A549 (cell line): ENCODE measurements around the gene LAMB1. TPM values are rescaled to one million over a fixed set of nuclear protein-coding genes. Genes with fewer than 3 reads are reported as not detected.

Source experiments
- ATAC-seq, 2 experiments: fragments of 200-7000 bp in 1 of 2; fragments of >200 bp in 1 of 2; cut with Nextera tagmentation in 1 of 2; cut with Tn5 transposase in 1 of 2; 3 replicates each; pipeline versions ENCODE4 v1.8.0 to v1.9.1; 2018 to 2020; ENCODE audit warnings: mild to moderate bottlenecking in 1 of 2, moderate library complexity in 1 of 2
- CTCF ChIA-PET: fragments of 300-600 bp; sonication (Branson Sonifier 250); formaldehyde crosslinking; extraction: SDS; loops from one replicate; lab custom pipeline; 2021; ENCODE audit warnings: antibody characterized with exemption, inconsistent platforms; lab: Yijun Ruan, JAX
- POLR2A ChIA-PET: fragments of 350-600 bp; formaldehyde crosslinking; extraction: SDS; loops from one replicate; lab custom pipeline; 2021; ENCODE audit warnings: antibody characterized with exemption, inconsistent platforms; lab: Yijun Ruan, JAX
- DNase-seq, 2 experiments: peaks; one replicate each; pipeline versions ENCODE4 v3.0.0 to v3.0.0-alpha.2; 2011 to 2016; ENCODE audit warnings: low read depth in 1 of 2, low spot score in 1 of 2
- FAIRE-seq: peaks from 2 replicates; lab custom pipeline; 2011; peaks lifted over from hg19 to GRCh38; lab: Jason Lieb, UNC
- H3K27ac ChIP-seq, 2 experiments: fragments of >200 bp; sonication (Bioruptor Twin); formaldehyde crosslinking; 3 replicates each; pipeline ENCODE4 v1.5.1; 2016 to 2017
- H3K4me1 ChIP-seq: fragments of >200 bp; sonication (Bioruptor Twin); formaldehyde crosslinking; 3 replicates; pipeline ENCODE4 v1.6.1; 2016
- H3K4me2 ChIP-seq: fragments of >200 bp; sonication (Bioruptor Twin); formaldehyde crosslinking; 3 replicates; pipeline ENCODE4 v1.6.1; 2016
- H3K4me3 ChIP-seq: fragments of >200 bp; sonication (Bioruptor Twin); formaldehyde crosslinking; 3 replicates; pipeline ENCODE4 v1.5.1; 2016
- H3K9me3 ChIP-seq: fragments of >200 bp; sonication (Bioruptor Twin); formaldehyde crosslinking; 3 replicates; pipeline ENCODE4 v1.6.1; 2016
- CBX8 ChIP-seq: fragments of 200-600 bp; sonication (generic); IDR thresholded peaks from 2 replicates; pipeline ENCODE4 v1.6.1; 2016
- EHMT2 ChIP-seq: fragments of 200-600 bp; sonication (generic); IDR thresholded peaks from 2 replicates; pipeline ENCODE4 v1.6.1; 2016; ENCODE audit warnings: antibody characterized with exemption, low read depth, mild to moderate bottlenecking, moderate library complexity
- EP300 ChIP-seq, 2 experiments: fragments of >200 bp; sonication (Bioruptor Twin); formaldehyde crosslinking; IDR thresholded peaks; 2 replicates in 1 of 2; 3 replicates in 1 of 2; pipeline ENCODE4 v1.6.1; 2016 to 2017
- FOXS1 ChIP-seq: fragments of 250-450 bp; sonication (Bioruptor Pico); IDR thresholded peaks from 2 replicates; pipeline ENCODE4 v1.5.0; 2020; ENCODE audit warnings: mild to moderate bottlenecking, moderate library complexity
- JUNB ChIP-seq: fragments of >200 bp; sonication (Bioruptor Twin); formaldehyde crosslinking; IDR thresholded peaks from 2 replicates; pipeline ENCODE4 v1.6.1; 2016
- KDM1A ChIP-seq: fragments of 200-600 bp; sonication (generic); IDR thresholded peaks from 2 replicates; pipeline ENCODE4 v1.6.1; 2016; ENCODE audit warnings: low read depth, mild to moderate bottlenecking
- KDM5A ChIP-seq: fragments of 200-600 bp; sonication (generic); IDR thresholded peaks from 2 replicates; pipeline ENCODE4 v1.6.1; 2016; ENCODE audit warnings: antibody characterized with exemption, mild to moderate bottlenecking
- MAFK ChIP-seq: fragments of 450-650 bp; IDR thresholded peaks from 2 replicates; pipeline ENCODE4 v1.6.1; 2014; ENCODE audit not compliant: partially characterized antibody
- NFE2L2 ChIP-seq: fragments of 150-350 bp; conservative IDR thresholded peaks from 2 replicates; pipeline ENCODE4 v1.6.1; 2014; ENCODE audit warnings: low read length
- NPAS2 ChIP-seq: fragments of 250-450 bp; sonication (Bioruptor Pico); IDR thresholded peaks from 2 replicates; pipeline ENCODE4 v1.8.0; 2022; ENCODE audit warnings: mild to moderate bottlenecking, moderate library complexity, borderline replicate concordance
- NR3C1 ChIP-seq: fragments of >200 bp; sonication (Bioruptor Twin); formaldehyde crosslinking; IDR thresholded peaks from 3 replicates; pipeline ENCODE4 v1.6.1; 2017
- PHF8 ChIP-seq: fragments of 200-600 bp; sonication (generic); IDR thresholded peaks from 2 replicates; pipeline ENCODE4 v1.6.1; 2016; ENCODE audit warnings: low read depth, mild to moderate bottlenecking, antibody characterized with exemption, moderate library complexity, borderline replicate concordance
- RAD21 ChIP-seq, 2 experiments: fragments of >200 bp in 1 of 2; sonication (Bioruptor Twin) in 1 of 2; formaldehyde crosslinking in 1 of 2; IDR thresholded peaks in 1 of 2; conservative IDR thresholded peaks in 1 of 2; 2 replicates in 1 of 2; 3 replicates in 1 of 2; pipeline ENCODE4 v1.6.1; 2012 to 2018; ENCODE audit warnings: inconsistent platforms in 1 of 2
- RNF2 ChIP-seq: fragments of 200-600 bp; sonication (generic); IDR thresholded peaks from 2 replicates; pipeline ENCODE4 v1.6.1; 2016; ENCODE audit warnings: low read depth, mild to moderate bottlenecking, antibody characterized with exemption, moderate library complexity, borderline replicate concordance
- SMC3 ChIP-seq: fragments of >200 bp; sonication (Bioruptor Twin); formaldehyde crosslinking; IDR thresholded peaks from 3 replicates; pipeline ENCODE4 v1.6.1; 2018; ENCODE audit warnings: inconsistent platforms
- SREBF2 ChIP-seq: fragments of 450-650 bp; IDR thresholded peaks from 2 replicates; pipeline ENCODE4 v1.6.1; 2014; ENCODE audit warnings: mild to moderate bottlenecking, moderate library complexity
- TP53 ChIP-seq: fragments of 250-450 bp; sonication (Bioruptor Pico); IDR thresholded peaks from 2 replicates; pipeline ENCODE4 v1.5.0; 2021; ENCODE audit warnings: mild to moderate bottlenecking, moderate library complexity
- WGBS: methylation state at CpG from one replicate; pipeline ENCODE4 v1.1.6; 2017; ENCODE audit errors: missing lambda C conversion rate; 5-methylcytosine and 5-hydroxymethylcytosine counted together
- polyA plus RNA-seq, 4 experiments: library from polyadenylated mRNA; depleted of rRNA in 3 of 4; stranded (reverse); fragments of >200 nt; fragmentation: RNase III in 1 of 4; extraction: RNeasy Plus Mini Kit Qiagen cat#74134 plus additional on column Dnase treatment in 1 of 4; gene quantifications; 2 replicates in 3 of 4; 3 replicates in 1 of 4; pipeline ENCODE4 v1.2.3, GENCODE V29; 2011 to 2017
- TF ChIP-seq, protein P1 (sequence below): fragments of 150-350 bp; IDR thresholded peaks from 2 replicates; pipeline ENCODE4 v1.6.1; 2014; ENCODE audit warnings: low read depth, mild to moderate bottlenecking, low read length

LAMB1 gene
- polyA plus RNA-seq, 2 of the 4 experiments (the other 2 are of a cell fraction) = 142 to 162 TPM

DNA sequence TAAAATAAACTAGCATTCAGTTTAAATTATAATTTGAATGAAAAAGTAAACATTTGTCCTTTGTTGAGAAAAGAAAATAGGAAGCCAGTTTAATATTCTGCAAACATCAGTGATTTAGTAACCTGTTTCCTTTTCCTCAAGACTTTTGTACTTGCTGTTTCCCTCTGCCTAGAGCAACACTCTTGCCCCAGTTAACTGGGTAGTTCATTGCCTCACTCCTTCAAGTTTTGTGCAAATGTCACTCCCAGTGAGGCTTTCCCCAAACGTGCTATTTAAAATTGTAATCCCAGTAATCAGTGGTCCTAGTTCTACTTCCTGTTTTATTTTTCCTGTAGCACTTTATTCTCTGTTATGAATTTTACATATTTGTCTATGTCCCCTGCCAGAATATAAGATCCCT is 88.1 kb downstream of the LAMB1 start:
- H3K4me3 ChIP-seq = no peak overlapping the region
- peaks cover 29% of the 10 kb centered on the region for H3K4me1 ChIP-seq
- H3K9me3 ChIP-seq = no peaks in the 10 kb centered on the region
- peak overlapping the region; percentile 5; the same call in 1 of the 3 replicates for H3K4me2 ChIP-seq
- no peak overlapping the region for H3K27ac ChIP-seq
- WGBS = 18% methylated on average over 1 of the region's 1 CpG
- ChIA-PET CTCF (no interaction called here), POLR2A (no interaction called here)
- DNase-seq = no peak
- no peak for TF ChIP-seq EP300 (IDR thresholded peaks at IDR 0.05)
- TF ChIP-seq, protein P1, sequence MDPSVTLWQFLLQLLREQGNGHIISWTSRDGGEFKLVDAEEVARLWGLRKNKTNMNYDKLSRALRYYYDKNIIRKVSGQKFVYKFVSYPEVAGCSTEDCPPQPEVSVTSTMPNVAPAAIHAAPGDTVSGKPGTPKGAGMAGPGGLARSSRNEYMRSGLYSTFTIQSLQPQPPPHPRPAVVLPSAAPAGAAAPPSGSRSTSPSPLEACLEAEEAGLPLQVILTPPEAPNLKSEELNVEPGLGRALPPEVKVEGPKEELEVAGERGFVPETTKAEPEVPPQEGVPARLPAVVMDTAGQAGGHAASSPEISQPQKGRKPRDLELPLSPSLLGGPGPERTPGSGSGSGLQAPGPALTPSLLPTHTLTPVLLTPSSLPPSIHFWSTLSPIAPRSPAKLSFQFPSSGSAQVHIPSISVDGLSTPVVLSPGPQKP = no peak
- TF ChIP-seq FOXS1 = no peak
- no peak for TF ChIP-seq RAD21 (conservative IDR thresholded peaks at IDR 0.05 in 1 of 2, IDR thresholded peaks at IDR 0.05 in 1 of 2)
- no peak for TF ChIP-seq KDM5A
- no peak for ATAC-seq
- FAIRE-seq = no peak

DNA sequence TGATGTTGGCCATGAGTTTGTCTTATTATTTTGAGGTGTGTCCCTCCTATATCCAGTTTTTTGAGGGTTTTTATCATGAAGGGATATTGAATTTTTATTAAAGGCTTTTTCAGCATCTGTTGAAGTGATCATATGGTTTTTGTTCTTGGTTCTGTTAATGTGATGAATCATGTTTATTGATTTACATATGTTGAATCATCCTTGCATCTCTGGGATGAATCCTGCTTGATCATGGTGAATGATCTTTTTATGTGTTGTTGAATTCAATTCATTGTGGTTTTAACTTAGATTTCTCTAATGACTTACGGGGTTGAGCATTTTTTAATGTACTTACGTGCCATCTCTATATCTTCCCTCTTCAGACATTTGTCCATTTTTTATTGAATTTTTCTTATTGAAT is 89.1 kb downstream of the LAMB1 start:
- Histone ChIP-seq H3K4me3 (no peak overlapping the region), H3K4me2 (peak overlapping the region; percentile 0; the same call in 1 of the 3 replicates), H3K9me3 (no peaks in the 10 kb centered on the region), H3K27ac (no peak overlapping the region), H3K4me1 (peaks cover 29% of the 10 kb centered on the region)
- ChIA-PET CTCF (no interaction called here), POLR2A (no interaction called here)
- WGBS = 81% methylated on average over 2 of the region's 2 CpGs
- TF ChIP-seq NPAS2 (CRISPR knock-in tag) = no peak
- TF ChIP-seq MAFK = peak; percentile 58
- TF ChIP-seq NFE2L2 = peak; percentile 40; the same call in 1 of the 2 replicates
- FAIRE-seq (no peak), DNase-seq (peak in 1 of 2 experiments; percentile 20), ATAC-seq (no peak)

DNA sequence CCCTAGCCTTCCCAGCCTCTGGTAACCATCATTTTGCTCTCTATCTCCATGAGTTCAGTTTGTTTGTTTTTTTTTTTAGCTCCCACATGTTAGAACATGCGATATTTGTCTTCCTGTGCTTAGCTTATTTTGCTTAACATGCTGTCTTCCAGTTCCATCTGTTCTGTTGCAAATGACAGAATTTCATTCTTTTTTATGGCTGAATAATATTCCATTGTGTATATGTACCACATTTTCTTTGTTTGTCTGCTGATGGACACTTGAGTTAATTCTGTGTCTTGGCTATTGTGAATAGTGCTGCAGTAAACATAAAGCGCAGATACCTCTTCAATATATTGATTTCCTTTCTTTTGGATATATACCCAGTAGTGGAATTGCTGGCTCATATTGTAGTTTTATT is 91.0 kb downstream of the LAMB1 start:
- no peak overlapping the region for H3K4me2 ChIP-seq
- FAIRE-seq (no peak), ATAC-seq (no peak), DNase-seq (no peak)
- H3K4me1 ChIP-seq = peaks cover 20% of the 10 kb centered on the region
- H3K4me3 ChIP-seq = no peak overlapping the region
- ChIA-PET POLR2A (no interaction called here), CTCF (interaction anchor here (1.4 kb wide), 1 partner anchor 104 kb away, joined by 3 read pairs; no protein-coding TSS in a partner anchor)
- no peaks in the 10 kb centered on the region for H3K9me3 ChIP-seq
- no peak for TF ChIP-seq SREBF2
- no peak overlapping the region for H3K27ac ChIP-seq
- WGBS = 66% methylated on average over 2 of the region's 2 CpGs

DNA sequence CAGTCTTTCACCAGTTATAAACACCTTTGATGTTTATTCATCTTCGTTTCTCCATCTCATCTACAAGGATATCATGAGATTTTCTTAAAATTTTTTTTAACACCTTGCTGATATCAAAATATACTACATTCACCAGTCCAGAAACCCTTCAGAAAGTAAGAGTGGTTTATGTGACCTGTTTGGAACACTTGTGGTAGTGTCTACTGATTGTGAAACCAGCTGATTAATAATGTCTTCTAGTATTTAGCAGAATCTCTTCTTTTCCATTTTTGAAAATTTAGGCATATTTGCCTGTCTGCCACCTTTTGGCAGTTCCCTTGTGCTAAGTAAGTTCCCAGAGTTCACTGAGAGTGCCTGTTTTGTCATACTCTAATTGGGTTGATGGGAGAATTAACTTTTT is 93.5 kb downstream of the LAMB1 start:
- DNase-seq (no peak), FAIRE-seq (no peak), ATAC-seq (no peak)
- H3K4me1 ChIP-seq = peaks cover 10% of the 10 kb centered on the region
- no peaks in the 10 kb centered on the region for H3K9me3 ChIP-seq
- no peak overlapping the region for H3K4me3 ChIP-seq
- no peak for TF ChIP-seq NFE2L2
- no peak for TF ChIP-seq EHMT2
- no peak for TF ChIP-seq RNF2
- TF ChIP-seq TP53 = no peak
- TF ChIP-seq NR3C1 = no peak
- no peak for TF ChIP-seq PHF8
- no peak for TF ChIP-seq JUNB
- TF ChIP-seq, protein P1 = no peak
- no peak for TF ChIP-seq SREBF2
- TF ChIP-seq KDM1A = no peak
- no peak for TF ChIP-seq CBX8
- no peak for TF ChIP-seq SMC3
- H3K27ac ChIP-seq = no peak overlapping the region
- ChIA-PET CTCF (no interaction called here), POLR2A (no interaction called here)
- WGBS = 92% methylated on average over 1 of the region's 1 CpG
- H3K4me2 ChIP-seq = no peak overlapping the region
